K562 (cell line): ENCODE results near the gene LSM12. TPM values are rescaled to one million over a fixed set of nuclear protein-coding genes. Genes with fewer than 3 reads are reported as not detected.

Experiments
- ARID2 ChIP-seq: fragments of 450-650 bp; IDR thresholded peaks from 2 replicates; pipeline ENCODE4 v1.6.1; 2017; ENCODE audit warnings: antibody characterized with exemption, mild to moderate bottlenecking
- BRD9 ChIP-seq: fragments of 450-650 bp; IDR thresholded peaks from 2 replicates; pipeline ENCODE4 v1.6.1; 2018; ENCODE audit warnings: low read depth; ENCODE audit not compliant: partially characterized antibody
- CBFA2T3 ChIP-seq: fragments of 450-650 bp; IDR thresholded peaks from 2 replicates; pipeline ENCODE4 v1.6.1; 2017
- CCAR2 ChIP-seq: fragments of 200-400 bp; formaldehyde crosslinking; IDR thresholded peaks from 2 replicates; pipeline ENCODE4 v1.6.1; 2017; ENCODE audit warnings: mild to moderate bottlenecking, low read depth, low read length
- DACH1 ChIP-seq: fragments of 450-650 bp; IDR thresholded peaks from 2 replicates; pipeline ENCODE4 v1.6.1; 2018; ENCODE audit not compliant: partially characterized antibody
- ETS1 ChIP-seq: conservative IDR thresholded peaks from 2 replicates; pipeline ENCODE4 v1.6.1; 2011; ENCODE audit warnings: low read depth, mild to moderate bottlenecking, low read length; ENCODE audit not compliant: control insufficient read depth
- ETV6 ChIP-seq, 3 experiments: fragments of 150-350 bp in 1 of 3; sonication (generic) in 1 of 3; formaldehyde crosslinking in 1 of 3; IDR thresholded peaks; 2 replicates each; pipeline versions ENCODE4 v1.6.1 to v1.8.0; 2014 to 2022; ENCODE audit warnings: borderline replicate concordance in 2 of 3, low read depth in 2 of 3, antibody characterized with exemption in 1 of 3, low read length in 1 of 3, mild to moderate bottlenecking in 1 of 3, missing genetic modification reagents in 1 of 3
- EWSR1 ChIP-seq: fragments of 450-650 bp; IDR thresholded peaks from 2 replicates; pipeline ENCODE4 v1.6.1; 2018; ENCODE audit warnings: borderline replicate concordance, mild to moderate bottlenecking, low read depth, moderate library complexity; ENCODE audit not compliant: partially characterized antibody
- HDAC8 ChIP-seq: fragments of 450-650 bp; IDR thresholded peaks from 2 replicates; pipeline ENCODE4 v1.6.1; 2016; ENCODE audit warnings: mild to moderate bottlenecking, missing genetic modification characterization, moderate library complexity, missing compliant biosample characterization
- KLF13 ChIP-seq: fragments of 450-650 bp; IDR thresholded peaks from 2 replicates; pipeline ENCODE4 v1.6.1; 2016; ENCODE audit warnings: missing genetic modification characterization, low read depth, mild to moderate bottlenecking, missing compliant biosample characterization, moderate library complexity, borderline replicate concordance
- LARP7 ChIP-seq: fragments of 450-650 bp; IDR thresholded peaks from 2 replicates; pipeline ENCODE4 v1.6.1; 2016
- PYGO2 ChIP-seq: fragments of 450-650 bp; IDR thresholded peaks from 2 replicates; pipeline ENCODE4 v1.6.1; 2016; ENCODE audit warnings: mild to moderate bottlenecking, missing genetic modification characterization, moderate library complexity, missing compliant biosample characterization
- SMARCE1 ChIP-seq: fragments of 450-650 bp; IDR thresholded peaks from 2 replicates; pipeline ENCODE4 v1.7.1; 2016; ENCODE audit warnings: mild to moderate bottlenecking
- SRSF9 ChIP-seq: fragments of 200-400 bp; formaldehyde crosslinking; IDR thresholded peaks from 2 replicates; pipeline ENCODE4 v1.6.1; 2017; ENCODE audit warnings: low read depth, low read length, borderline replicate concordance
- TRIM28 ChIP-seq: fragments of 450-650 bp; IDR thresholded peaks from 2 replicates; pipeline ENCODE4 v1.6.1; 2017
- TSHZ1 ChIP-seq: fragments of 250-450 bp; sonication (Bioruptor Pico); IDR thresholded peaks from 2 replicates; pipeline ENCODE4 v1.4.0; 2020; ENCODE audit warnings: mild to moderate bottlenecking, moderate library complexity
- ZC3H11A ChIP-seq: IDR thresholded peaks from 2 replicates; pipeline ENCODE4 v1.6.1; 2012; ENCODE audit warnings: low read depth, low read length, improper control_type of control experiment
- ZC3H8 ChIP-seq: fragments of 450-650 bp; IDR thresholded peaks from 2 replicates; pipeline ENCODE4 v1.6.1; 2017
- ZNF133 ChIP-seq: fragments of 250-450 bp; sonication (Bioruptor Pico); IDR thresholded peaks from 2 replicates; pipeline ENCODE4 v1.4.0; 2020; ENCODE audit warnings: mild to moderate bottlenecking
- ZNF224 ChIP-seq: sonication (generic); formaldehyde crosslinking; IDR thresholded peaks from 2 replicates; pipeline ENCODE4 v1.8.0; 2022; ENCODE audit warnings: mild to moderate bottlenecking, missing genetic modification reagents
- ZNF551 ChIP-seq: fragments of 250-450 bp; sonication (Bioruptor Pico); IDR thresholded peaks from 2 replicates; pipeline ENCODE4 v1.5.0; 2021; ENCODE audit warnings: mild to moderate bottlenecking, moderate library complexity
- ZNF764 ChIP-seq: fragments of 250-450 bp; sonication (Bioruptor Pico); IDR thresholded peaks from 2 replicates; pipeline ENCODE4 v1.4.0; 2020; ENCODE audit warnings: low read depth, mild to moderate bottlenecking, moderate library complexity
- polyA plus RNA-seq, 8 experiments: library from polyadenylated mRNA; depleted of rRNA in 4 of 8; stranded (reverse) in 5 of 8; unstranded in 3 of 8; fragments of >200 nt; fragmentation: Nextera tagmentation in 2 of 8; fragmentation: Illumina TruSeq in 1 of 8; extraction: Ambion mirVana in 2 of 8; extraction: Trizol in 1 of 8; gene quantifications; 2 replicates each; pipeline versions ENCODE4 v1.2.1 to v1.2.3, GENCODE V29; 2011 to 2014; ENCODE audit warnings: inconsistent platforms in 1 of 8, missing spikeins in 1 of 8
- total RNA-seq, 7 experiments: library from RNA; depleted of rRNA in 6 of 7; stranded (reverse); fragments of >200 nt in 6 of 7; fragmentation: Illumina TruSeq in 2 of 7; extraction: Trizol in 2 of 7; gene quantifications; 2 replicates each; pipeline versions ENCODE4 v1.2.1 to v1.2.3, GENCODE V29; 2011 to 2021; ENCODE audit warnings: low replicate concordance in 1 of 7

Gene LSM12
- total and polyA plus RNA-seq, 9 of the 15 experiments (the other 6 are each of a cell fraction or from before 2014, with no cell fraction given): 53.0 to 258 (median 89.3) TPM

- no peak; a peak in 1 of 4 replicates for TF ChIP-seq ETV6 (IDR thresholded peaks at IDR 0.05; ENCODE audit: borderline replicate concordance in 1 of 2, low read depth in 2 of 2, low read length in 1 of 2)
- no peak for TF ChIP-seq ETV6 (CRISPR knock-in tag; IDR thresholded peaks at IDR 0.05; ENCODE audit: borderline replicate concordance)
- no peak for TF ChIP-seq ZC3H11A
- no peak for TF ChIP-seq ZNF133
- no peak; the same call in 1 of the 2 replicates for TF ChIP-seq ETS1
- TF ChIP-seq KLF13 (tag): no peak
- no peak for TF ChIP-seq HDAC8
- no peak for TF ChIP-seq CCAR2
- TF ChIP-seq ARID2: no peak
- no peak for TF ChIP-seq ZC3H8
- no peak for TF ChIP-seq SMARCE1
- no peak for TF ChIP-seq TRIM28
- TF ChIP-seq ZNF224 (CRISPR knock-in tag): no peak
- TF ChIP-seq LARP7: no peak
- no peak for TF ChIP-seq PYGO2 (tag)
- TF ChIP-seq TSHZ1: no peak
- TF ChIP-seq ZNF551: no peak
- TF ChIP-seq BRD9: no peak
- TF ChIP-seq EWSR1: no peak
- peak; percentile 44 for TF ChIP-seq DACH1
- no peak for TF ChIP-seq ZNF764
- TF ChIP-seq SRSF9: no peak
- peak; percentile 50 for TF ChIP-seq CBFA2T3
Measured at GRCh38 chr17:44110823-44111633, 44.6 kb upstream of the LSM12 start (continued).
